BJ (cell line): ENCODE measurements around the gene SCFD2. TPM values are rescaled to one million over a fixed set of nuclear protein-coding genes. Genes with fewer than 3 reads are reported as not detected.

Experiments
- CTCF ChIA-PET: fragments of 350-600 bp; formaldehyde crosslinking; extraction: SDS; loops from one replicate; lab custom pipeline; 2021; ENCODE audit warnings: antibody characterized with exemption, inconsistent platforms; lab: Yijun Ruan, JAX
- POLR2A ChIA-PET: fragments of 300-600 bp; sonication (Branson Sonifier 250); formaldehyde crosslinking; extraction: SDS; loops from one replicate; lab custom pipeline; 2021; ENCODE audit warnings: antibody characterized with exemption; lab: Charles Lee
- DNase-seq: peaks from one replicate; pipeline ENCODE4 v3.0.0-alpha.2; 2011; ENCODE audit warnings: low read depth
- H3K27me3 ChIP-seq: 2 replicates; pipeline ENCODE4 v1.6.0; 2011; ENCODE audit warnings: low read length; ENCODE audit not compliant: control insufficient read depth, insufficient read depth
- H3K36me3 ChIP-seq: 2 replicates; pipeline ENCODE4 v1.5.1; 2011; ENCODE audit warnings: low read length; ENCODE audit not compliant: control insufficient read depth, insufficient read depth
- H3K4me3 ChIP-seq: 2 replicates; pipeline ENCODE4 v1.5.1; 2011; ENCODE audit warnings: low read depth, mild to moderate bottlenecking, control low read depth, low read length
- CTCF ChIP-seq: IDR thresholded peaks from 2 replicates; pipeline ENCODE4 v1.5.1; 2011; ENCODE audit warnings: low read depth, mild to moderate bottlenecking, control low read depth, inconsistent platforms, low read length, moderate library complexity; ENCODE audit not compliant: insufficient read depth
- polyA plus RNA-seq: library from polyadenylated mRNA; depleted of rRNA; stranded (reverse); fragments of >200 nt; gene quantifications from 2 replicates; pipeline ENCODE4 v1.2.3, GENCODE V29; 2011

Gene SCFD2
- polyA plus RNA-seq, 1 experiment, result 17.4 TPM

- no peak for TF ChIP-seq CTCF
- no peak for DNase-seq
- Histone ChIP-seq H3K27me3 (no peaks in the 10 kb centered on the region), H3K4me3 (no peak overlapping the region), H3K36me3 (no peaks in the 10 kb centered on the region)
- CTCF ChIA-PET, result no interaction called here
- POLR2A ChIA-PET, result no interaction called here
Measured at GRCh38 chr4:52889778-52890520, 475.9 kb downstream of the SCFD2 start.

- no peaks in the 10 kb centered on the region for H3K27me3 ChIP-seq
- H3K36me3 ChIP-seq, result no peaks in the 10 kb centered on the region
- TF ChIP-seq CTCF, result no peak
- H3K4me3 ChIP-seq, result no peak overlapping the region
- ChIA-PET POLR2A (no interaction called here), CTCF (interaction anchor here (1.3 kb wide), 1 partner anchor 13 kb away, joined by 3 read pairs; no protein-coding TSS in a partner anchor)
- DNase-seq, result no peak
Measured at GRCh38 chr4:52889354-52889753, 476.5 kb downstream of the SCFD2 start.

GRCh38 chr4:52884994-52885393 lies 480.9 kb downstream of the SCFD2 start:
- H3K36me3 ChIP-seq, result no peaks in the 10 kb centered on the region
- DNase-seq, result no peak
- no peak for TF ChIP-seq CTCF
- ChIA-PET POLR2A (no interaction called here), CTCF (no interaction called here)
- H3K27me3 ChIP-seq, result no peaks in the 10 kb centered on the region
- H3K4me3 ChIP-seq, result no peak overlapping the region

GRCh38 chr4:52883707-52884669 lies 481.9 kb downstream of the SCFD2 start:
- H3K36me3 ChIP-seq, result no peaks in the 10 kb centered on the region
- CTCF ChIA-PET, result interaction anchor here (0.7 to 1.7 kb wide), 4 partner anchors 9 to 59 kb away, joined by 3 to 6 read pairs (median 4); no protein-coding TSS in a partner anchor
- DNase-seq, result no peak
- no peaks in the 10 kb centered on the region for H3K27me3 ChIP-seq
- no peak overlapping the region for H3K4me3 ChIP-seq
- POLR2A ChIA-PET, result no interaction called here
- TF ChIP-seq CTCF, result no peak

- CTCF ChIA-PET, result interaction anchor here (1.1 to 1.7 kb wide), 3 partner anchors 10 to 60 kb away, joined by 3 to 6 read pairs (median 4); no protein-coding TSS in a partner anchor
Measured at GRCh38 chr4:52883183-52883621, 482.7 kb downstream of the SCFD2 start.

More at GRCh38 chr4:52883183-52883621, 482.7 kb downstream of the SCFD2 start:
- Histone ChIP-seq H3K36me3 (no peaks in the 10 kb centered on the region), H3K27me3 (no peaks in the 10 kb centered on the region), H3K4me3 (no peak overlapping the region)
- DNase-seq, result no peak
- POLR2A ChIA-PET, result no interaction called here
- TF ChIP-seq CTCF, result no peak
